GDM1 (cell line): ENCODE data around the gene PDGFA.

Experiments used
- DNase-seq: peaks from one replicate; lab custom pipeline; 2025; lab: John Stamatoyannopoulos, UW

PDGFA gene

GRCh38 chr7:516606-517456, 2.8 kb downstream of the PDGFA start:
- no peak for DNase-seq

- no peak for DNase-seq
Observed at GRCh38 chr7:516216-516605, 3.4 kb downstream of the PDGFA start.

- DNase-seq, result no peak
Observed at GRCh38 chr7:515628-516027, 4.0 kb downstream of the PDGFA start.

- no peak for DNase-seq
Observed at GRCh38 chr7:514651-515598, 4.7 kb downstream of the PDGFA start.

- no peak for DNase-seq
Observed at GRCh38 chr7:514242-514641, 5.4 kb downstream of the PDGFA start.

GRCh38 chr7:513521-514166, 6.0 kb downstream of the PDGFA start:
- no peak for DNase-seq

DNA sequence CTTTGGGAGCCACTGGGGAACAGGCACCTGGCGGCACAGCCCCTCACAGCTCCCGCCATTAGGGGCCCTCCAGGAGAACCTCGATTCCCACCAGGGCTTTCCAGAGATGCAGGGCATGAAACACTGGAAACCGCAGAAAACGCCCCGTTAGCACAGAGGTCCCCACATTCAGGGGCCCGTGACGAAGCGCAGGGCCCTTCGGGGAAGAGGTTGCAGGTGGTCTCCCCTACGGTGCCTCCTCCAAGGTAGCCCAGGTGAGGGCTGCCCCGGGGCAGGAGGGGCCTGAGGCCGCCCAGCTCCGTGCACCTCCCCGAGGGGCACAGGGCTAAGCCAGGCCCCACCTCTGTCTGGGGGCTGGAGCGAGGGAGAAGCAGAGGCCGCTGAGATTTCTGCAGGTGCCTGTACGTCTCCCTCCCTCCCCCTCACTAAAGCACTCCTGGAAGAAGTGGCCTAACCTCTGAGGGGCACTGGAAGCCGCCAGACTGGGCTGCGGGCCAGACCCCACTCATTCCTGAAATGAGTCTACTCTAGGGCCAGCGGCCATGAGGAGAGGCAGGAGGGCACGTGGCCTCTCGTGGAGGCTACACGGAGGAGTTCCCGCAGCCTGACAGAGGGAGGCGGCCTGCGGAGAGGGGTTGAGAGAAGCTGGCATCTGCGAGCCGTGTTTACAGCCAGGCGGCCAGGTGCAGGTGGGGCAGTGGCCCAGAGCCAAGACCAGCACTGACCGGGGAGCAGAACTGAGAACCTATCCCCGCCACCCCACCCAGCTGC, 6.9 kb downstream of the PDGFA start:
- DNase-seq, result no peak

DNA sequence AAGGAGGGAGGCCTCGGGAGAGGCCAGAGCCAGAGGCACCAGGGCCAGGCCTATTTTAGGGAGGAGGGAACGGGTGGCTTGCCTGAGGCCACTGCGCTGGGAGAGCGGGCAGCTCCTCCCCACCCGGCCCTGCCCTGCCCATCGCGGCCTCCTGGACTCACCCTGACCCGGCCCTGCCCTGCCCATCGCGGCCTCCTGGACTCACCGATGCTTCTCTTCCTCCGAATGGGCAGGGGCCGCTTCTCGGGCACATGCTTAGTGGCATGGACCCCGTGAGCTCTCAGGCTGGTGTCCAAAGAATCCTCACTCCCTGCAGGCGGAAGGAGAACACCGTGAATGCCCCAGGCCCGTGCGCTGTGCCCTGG, 7.5 kb downstream of the PDGFA start:
- DNase-seq, result no peak

GRCh38 chr7:511476-512145, 8.0 kb downstream of the PDGFA start:
- DNase-seq, result no peak

DNA sequence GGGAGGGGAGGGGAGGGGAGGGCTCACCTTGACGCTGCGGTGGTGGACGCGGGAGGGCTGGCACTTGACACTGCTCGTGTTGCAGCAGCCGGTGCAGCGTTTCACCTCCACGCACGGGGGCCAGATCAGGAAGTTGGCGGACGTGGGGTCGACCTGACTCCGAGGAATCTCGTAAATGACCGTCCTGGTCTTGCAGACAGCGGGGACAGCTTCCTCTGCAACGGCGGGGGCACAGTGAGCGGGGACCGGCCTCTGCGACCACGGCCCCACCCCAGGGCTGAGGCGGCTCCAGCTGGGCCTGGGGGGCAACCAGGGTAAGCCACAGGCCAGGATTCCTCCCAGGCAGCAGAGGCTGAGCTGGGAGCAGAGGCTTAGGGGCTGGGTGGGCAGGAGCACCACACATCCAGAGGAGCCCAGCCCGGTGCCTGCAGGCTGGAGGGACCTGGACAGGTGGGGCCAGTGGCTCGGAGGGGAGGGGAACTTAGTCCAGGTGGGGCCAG, 8.8 kb downstream of the PDGFA start:
- DNase-seq, result no peak

GRCh38 chr7:510131-510481, 9.5 kb downstream of the PDGFA start:
- no peak for DNase-seq

GRCh38 chr7:509426-510130, 10.1 kb downstream of the PDGFA start:
- DNase-seq, result no peak

- no peak for DNase-seq
Observed at GRCh38 chr7:508461-509170, 11.0 kb downstream of the PDGFA start.

DNA sequence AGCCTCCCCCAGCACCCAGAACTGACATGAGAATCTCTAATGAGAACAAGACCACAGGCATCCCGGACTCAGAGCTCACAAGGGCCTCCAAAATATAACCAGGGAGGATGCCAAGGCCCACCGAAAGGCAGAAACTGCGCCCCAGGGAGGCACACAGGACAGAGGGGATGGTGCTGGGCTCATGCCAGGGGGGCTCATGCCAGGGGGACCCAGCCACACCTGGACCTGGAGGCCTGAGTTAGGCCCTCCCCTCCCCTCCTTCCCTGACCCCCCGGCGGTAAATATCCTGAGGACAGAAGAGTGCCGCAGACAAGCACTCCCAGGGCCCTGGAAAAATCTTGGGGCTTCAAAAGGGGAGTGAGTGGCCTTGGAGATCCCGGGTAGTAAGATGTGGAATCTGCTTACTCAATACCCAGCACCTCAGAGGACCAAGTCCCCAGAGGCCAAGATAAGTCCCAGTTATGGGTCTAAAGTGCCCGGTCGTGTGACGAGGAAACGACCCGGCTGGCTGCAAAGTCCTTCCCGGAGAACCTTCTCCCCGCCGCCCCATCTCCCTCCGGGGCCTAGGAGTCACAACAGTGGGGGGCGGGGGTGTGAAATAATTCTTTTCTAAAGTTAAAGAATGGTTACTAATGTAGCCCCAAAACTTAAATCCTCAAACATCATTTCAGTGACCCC, 11.9 kb downstream of the PDGFA start:
- no peak for DNase-seq

DNA sequence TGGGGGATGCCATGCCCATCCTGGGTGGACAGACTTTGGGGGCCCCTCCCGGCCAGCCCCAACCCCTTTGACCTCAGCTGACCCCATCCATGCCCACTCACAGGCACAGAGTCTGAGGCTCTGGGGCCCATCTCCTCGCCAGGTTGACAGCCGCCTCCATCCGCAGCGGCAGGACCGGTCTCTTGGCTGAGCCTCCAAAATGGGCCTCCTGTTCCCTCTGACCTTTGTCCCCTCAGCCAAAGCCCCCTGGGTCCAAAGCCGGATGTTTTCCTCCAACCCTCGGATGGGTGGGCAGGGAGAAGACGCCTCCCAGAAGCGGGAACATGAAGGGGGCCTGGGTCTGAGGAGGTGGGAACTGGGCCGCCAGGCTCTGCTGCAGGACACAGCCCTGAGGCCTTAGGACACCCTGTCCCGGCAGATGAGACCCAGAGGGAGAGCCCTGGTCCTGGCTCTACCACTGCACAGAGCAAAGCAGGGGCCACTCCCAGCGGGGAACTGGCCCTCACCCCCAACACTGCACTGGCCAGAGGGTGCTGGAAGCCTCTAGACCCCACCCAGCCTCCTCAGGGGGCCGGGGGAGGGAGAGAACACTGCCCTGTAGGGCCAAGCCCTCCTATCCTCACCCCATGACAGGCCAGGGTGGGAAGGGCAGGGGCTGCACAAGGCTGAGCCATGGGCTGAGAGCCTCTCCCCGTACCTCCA, 12.6 kb downstream of the PDGFA start:
- no peak for DNase-seq

GRCh38 chr7:506391-506831, 13.2 kb downstream of the PDGFA start:
- no peak for DNase-seq

DNA sequence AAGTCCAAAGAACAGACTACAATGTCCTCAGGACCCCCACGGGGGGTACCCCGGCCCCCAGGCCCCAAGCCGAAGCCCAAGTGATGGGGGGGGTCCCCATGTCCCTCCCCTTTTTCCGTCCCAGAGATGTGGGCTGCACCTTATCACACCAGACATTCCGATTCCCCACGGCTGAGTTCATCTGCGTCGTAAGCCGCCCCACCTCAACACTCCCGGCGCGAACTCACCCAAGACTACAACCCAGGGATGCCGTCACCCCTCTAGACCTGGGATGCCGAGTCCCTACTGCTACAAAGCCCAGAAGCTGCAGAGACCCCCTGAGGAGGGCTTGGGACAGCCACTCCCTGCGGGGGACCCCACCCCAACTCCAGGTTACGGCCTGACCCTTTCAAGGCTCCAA, 14.5 kb downstream of the PDGFA start:
- no peak for DNase-seq
